ENCODE data around the gene C2CD3.
"Not testable (repeated sequence)": the region's sequence is repeated elsewhere in the genome, so short reads cannot be mapped to it uniquely, and the experiment has no call there.

The C2CD3 gene

GRCh38 chr11:74066663-74067062 lies 104.1 kb downstream of the C2CD3 start:
- not testable (repeated sequence) for DNase-seq

GRCh38 chr11:74065534-74065933 lies 105.3 kb downstream of the C2CD3 start:
- not testable (repeated sequence) for DNase-seq

- not testable (repeated sequence) for DNase-seq
Observed at GRCh38 chr11:74063628-74064027, 107.2 kb downstream of the C2CD3 start.

DNA sequence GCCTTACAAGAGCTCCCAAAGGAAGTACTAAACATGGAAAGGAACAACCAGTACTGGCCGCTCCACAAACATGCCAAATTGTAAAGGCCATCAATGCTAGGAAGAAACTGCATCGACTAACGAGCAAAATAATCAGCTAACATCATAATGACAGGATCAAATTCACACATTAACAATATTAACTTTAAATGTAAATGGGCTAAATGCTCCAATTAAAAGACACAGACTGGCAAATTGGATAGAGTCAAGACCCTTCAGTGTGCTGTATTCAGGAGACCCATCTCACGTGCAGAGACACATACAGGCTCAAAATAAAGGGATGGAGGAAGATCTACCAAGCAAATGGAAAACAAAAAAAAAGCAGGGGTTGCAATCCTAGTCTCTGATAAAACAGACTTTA lies 109.2 kb downstream of the C2CD3 start:
- DNase-seq: not testable (repeated sequence)

GRCh38 chr11:74057249-74058151 lies 113.3 kb downstream of the C2CD3 start:
- no peak for DNase-seq

GRCh38 chr11:74055938-74056337 lies 114.9 kb downstream of the C2CD3 start:
- no peak for DNase-seq

DNA sequence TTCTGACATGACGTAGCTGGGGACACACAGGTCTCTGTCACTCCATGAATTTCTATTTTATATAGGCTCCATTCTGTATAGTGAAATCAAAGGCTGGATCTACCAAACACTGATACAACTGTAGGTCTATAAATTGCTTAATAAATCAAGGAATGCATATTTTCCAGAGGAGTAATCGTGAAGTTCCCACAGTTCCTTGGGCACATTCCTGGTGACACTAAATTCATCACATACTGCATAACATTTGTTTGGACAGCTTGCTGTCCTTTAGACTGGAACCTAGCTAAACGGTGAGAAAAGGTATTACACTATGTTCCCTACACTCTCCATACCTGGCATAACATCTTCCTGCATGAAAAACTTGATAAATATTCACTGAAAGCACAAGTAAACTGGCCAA lies 120.3 kb downstream of the C2CD3 start:
- DNase-seq: no peak

GRCh38 chr11:74048993-74049392 lies 121.8 kb downstream of the C2CD3 start:
- DNase-seq: no peak

DNA sequence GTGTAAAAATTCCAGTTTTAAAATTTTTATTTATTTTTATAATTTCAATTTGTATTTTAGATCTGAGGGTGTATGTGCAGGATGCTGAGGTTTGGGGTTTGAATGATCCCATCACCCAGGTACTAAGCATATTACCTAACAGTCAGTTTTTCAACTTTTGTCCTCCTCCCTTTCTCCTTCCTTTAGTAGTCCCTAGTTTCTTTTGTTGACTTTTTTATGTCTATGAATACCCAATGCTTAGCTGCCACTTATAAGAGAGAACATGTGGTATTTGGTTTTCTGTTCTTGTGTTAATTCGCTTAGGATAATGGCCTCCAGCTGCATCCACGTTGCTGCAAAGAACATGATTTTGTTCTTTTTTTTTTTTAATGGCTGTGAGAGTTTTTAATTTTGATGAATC lies 126.3 kb downstream of the C2CD3 start:
- DNase-seq: no peak

DNA sequence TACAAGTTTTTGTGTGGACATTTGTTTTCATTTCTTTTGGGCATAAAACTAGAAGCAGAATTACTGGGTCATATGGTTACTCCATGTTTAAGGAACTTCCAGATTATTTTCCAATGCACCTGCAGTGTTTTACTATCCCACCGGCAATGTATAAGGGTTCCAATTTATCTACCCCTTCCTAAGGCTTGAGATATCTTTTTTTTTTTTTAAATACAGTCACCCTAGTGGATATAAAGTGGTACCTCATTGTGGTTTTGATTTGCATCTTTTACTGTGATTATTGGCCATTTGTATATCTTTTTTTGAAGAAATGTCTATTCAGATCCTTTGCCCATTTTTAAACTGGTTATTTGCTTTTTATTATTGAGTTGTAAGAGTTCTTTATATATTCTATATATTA lies 127.4 kb downstream of the C2CD3 start:
- DNase-seq: no peak

GRCh38 chr11:74037309-74037708 lies 133.5 kb downstream of the C2CD3 start:
- DNase-seq: no peak

DNA sequence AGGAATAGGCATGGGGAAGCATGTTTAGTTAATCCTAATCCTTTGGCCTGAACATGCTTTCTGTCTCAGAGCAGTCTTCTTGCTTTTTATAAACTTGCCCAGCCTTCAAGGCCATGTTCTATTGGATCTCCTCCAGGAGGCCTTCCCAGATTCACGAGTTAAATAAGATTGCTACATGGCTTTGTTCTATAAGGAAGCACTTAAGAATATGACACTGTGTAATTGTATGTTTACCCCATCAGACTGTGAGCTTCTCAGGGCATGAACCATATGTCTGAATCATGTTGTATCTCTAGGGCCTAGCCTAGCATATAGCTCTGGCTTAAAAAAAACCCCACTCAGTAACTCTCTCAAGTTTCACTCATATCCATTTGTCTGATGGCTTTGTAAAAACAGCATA lies 135.5 kb downstream of the C2CD3 start:
- DNase-seq: no peak

GRCh38 chr11:74033046-74033445 lies 137.8 kb downstream of the C2CD3 start:
- DNase-seq: no peak

DNA sequence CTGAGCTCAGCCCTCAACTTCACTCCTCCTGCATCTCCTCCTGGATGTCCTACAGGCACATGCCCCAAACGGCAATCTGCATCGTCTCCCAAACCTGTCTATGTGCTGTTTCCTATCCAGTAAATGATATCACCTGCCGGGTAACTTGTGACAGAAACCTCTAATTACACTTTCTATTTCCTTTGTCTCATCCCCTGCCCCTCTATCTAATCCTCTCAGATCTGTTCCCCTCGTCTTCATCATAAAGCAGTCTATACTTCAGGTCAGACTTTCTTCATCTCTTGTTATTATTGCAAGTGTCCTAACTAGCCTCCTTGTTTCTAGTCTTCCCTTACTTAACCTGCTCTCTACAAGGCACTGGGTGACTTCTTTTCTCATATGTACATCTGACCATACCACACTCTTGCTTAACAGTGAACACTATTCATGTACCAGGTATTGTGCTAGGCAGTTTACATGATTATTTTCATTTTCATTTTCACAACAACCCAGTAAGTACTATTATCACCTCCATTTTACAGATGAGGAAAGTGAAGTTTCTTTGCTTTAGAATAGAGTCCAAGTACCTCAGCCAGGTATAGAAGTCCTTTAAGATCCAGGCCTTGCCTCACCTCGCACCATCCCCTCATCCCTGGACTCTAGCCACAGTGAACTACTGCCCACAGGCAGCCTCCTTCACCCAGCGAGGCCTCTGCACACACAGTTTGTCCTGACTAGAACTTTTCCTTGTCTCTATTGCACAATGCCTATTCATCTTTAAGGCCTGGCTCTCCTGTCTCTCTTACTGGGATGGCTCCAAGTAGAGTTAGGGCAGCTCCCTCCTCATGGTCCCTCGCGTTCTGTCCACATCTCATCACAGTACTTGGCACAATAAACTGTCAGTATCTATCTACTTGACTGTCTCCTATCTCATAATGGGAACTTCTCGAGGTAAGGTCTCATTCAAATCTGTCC lies 139.8 kb downstream of the C2CD3 start:
- DNase-seq: no peak

GRCh38 chr11:74025467-74026166 lies 145.2 kb downstream of the C2CD3 start:
- DNase-seq: no peak

DNA sequence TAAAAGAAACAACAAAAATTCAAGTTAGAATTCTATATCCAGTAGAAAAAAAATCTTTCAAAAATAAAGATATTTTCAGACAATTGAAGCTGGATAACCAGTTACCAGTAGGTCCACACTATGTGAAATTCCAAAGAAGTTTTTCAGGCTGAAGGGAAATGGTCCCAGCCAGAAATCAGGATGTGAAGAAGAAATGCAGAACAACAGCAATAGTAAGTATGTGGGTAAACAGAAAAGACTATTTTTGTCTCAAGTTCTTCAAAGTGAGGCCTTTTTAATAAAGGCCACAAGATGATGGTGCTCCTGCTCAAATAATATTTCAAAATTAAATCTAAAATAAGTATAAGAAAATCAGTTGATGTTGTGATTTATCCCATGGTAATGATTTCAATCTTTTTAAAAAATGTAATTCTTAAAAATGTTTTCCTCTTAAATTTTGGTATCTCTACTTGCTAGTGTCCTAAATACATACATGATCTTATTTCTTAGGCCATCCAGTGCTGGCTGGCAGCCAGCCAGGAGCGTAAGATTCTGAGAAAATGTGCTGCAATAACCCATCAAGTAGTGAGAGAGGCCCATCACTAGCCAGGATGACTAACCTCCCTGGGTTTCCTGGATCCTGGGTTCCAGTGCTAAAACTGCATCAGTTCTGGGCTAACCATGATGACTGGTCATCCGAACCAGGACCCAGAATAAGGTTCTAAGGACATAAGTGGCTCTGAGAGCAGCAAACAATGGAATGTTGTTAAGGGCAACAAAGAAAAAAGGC lies 146.4 kb downstream of the C2CD3 start:
- DNase-seq: no peak

DNA sequence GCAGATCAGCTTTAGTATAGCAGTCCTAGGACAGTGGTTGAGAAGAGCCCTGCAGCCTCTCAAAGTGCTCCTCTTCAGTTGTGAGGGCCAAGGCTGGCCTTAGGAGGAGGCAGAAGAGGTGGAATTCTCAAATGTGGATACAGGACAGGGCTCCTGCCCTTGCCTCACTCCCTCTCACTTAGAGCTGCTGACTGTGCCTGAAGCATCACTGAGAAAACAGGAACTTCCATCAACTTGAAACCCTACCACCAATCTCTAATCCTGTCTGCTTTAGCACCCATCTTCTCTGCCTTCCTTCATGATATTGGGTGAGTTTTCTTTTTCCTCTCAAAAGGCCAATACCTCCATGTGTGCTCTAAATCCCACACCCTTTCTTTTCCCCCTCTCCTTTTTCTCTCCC lies 147.5 kb downstream of the C2CD3 start:
- no peak for DNase-seq

DNA sequence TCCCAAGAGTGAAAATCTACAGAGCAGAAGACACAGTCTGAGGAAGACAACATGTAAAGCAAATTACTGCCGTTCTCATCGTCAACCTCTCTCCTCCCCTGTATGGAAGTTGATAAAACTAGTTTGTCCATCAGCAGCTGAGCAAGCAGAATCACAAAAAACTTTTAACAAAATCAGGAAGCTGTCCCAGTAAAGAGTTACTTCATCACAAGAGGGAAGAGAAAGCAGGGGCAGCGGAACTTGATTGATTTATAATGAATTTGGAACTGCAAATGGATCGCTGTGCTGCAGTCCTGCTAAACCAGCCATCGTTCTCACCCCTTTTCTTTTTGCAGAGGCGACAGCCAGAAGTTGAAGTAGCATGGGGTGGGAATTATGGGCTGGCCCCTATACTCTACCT lies 148.3 kb downstream of the C2CD3 start:
- no peak for DNase-seq

- no peak for DNase-seq
Observed at GRCh38 chr11:74021998-74022397, 148.8 kb downstream of the C2CD3 start.

GRCh38 chr11:74020539-74020938 lies 150.3 kb downstream of the C2CD3 start:
- no peak for DNase-seq

- DNase-seq: no peak
Observed at GRCh38 chr11:74019860-74020259, 150.9 kb downstream of the C2CD3 start.

GRCh38 chr11:74019104-74019738 lies 151.6 kb downstream of the C2CD3 start:
- no peak for DNase-seq
